ENCODE results near the gene YIPF4. TPM values are rescaled to one million over a fixed set of nuclear protein-coding genes. Genes with fewer than 3 reads are reported as not detected.
A peak's percentile ranks its signal among the peaks of the same experiment; 100 is the strongest.

Gene YIPF4
- 3.2 and 3.5 TPM in 2 replicates for polyA plus RNA-seq (2012; rRNA removed)
- polyA plus RNA-seq (2012; cell fraction: cytosol; rRNA removed), result 7.2 and 11.8 TPM in 2 replicates
- 2.3 and 5.0 TPM in 2 replicates for polyA plus RNA-seq (2012; cell fraction: nucleus; rRNA removed)

- peaks cover 0 to 3% of the 10 kb centered on the region in 2 experiments; a peak in 1 of 4 replicates for H3K4me1 ChIP-seq (ENCODE audit: control insufficient read depth in 1 of 2, insufficient read depth in 2 of 2, low read depth in 1 of 2, low read length in 1 of 2)
- ChIA-PET CTCF (interaction anchor here (0.5 to 1.2 kb wide), 2 partner anchors 13 to 38 kb away, joined by 3 read pairs; no protein-coding TSS in a partner anchor), POLR2A (interaction anchor here (1.2 kb wide), 1 partner anchor 112 kb away, joined by 5 read pairs; the partner anchor contains the start of gene SLC30A6)
- peak within 1 kb of the TSS; percentile 90 for H3K4me3 ChIP-seq (ENCODE audit: low read depth in 2 of 2, low read length in 1 of 2)
- no peaks in the 10 kb centered on the region for H3F3A ChIP-seq (replicated peaks; ENCODE audit: insufficient read depth)
- H4K20me1 ChIP-seq (ENCODE audit: insufficient read depth), result no peaks in the 10 kb centered on the region
- peaks cover 53% of the 10 kb centered on the region for H3K79me2 ChIP-seq (ENCODE audit: insufficient read depth)
- H3K27me3 ChIP-seq (ENCODE audit: insufficient read depth), result no peaks in the 10 kb centered on the region
- H2AFZ ChIP-seq (ENCODE audit: low read depth), result peak within 1 kb of the TSS; percentile 97
- WGBS (ENCODE audit: low lambda C conversion rate), result under 1% methylated on average over 36 of the region's 59 CpGs
- H3K36me3 ChIP-seq (replicated peaks in 1 of 2; ENCODE audit: control insufficient read depth in 1 of 2, insufficient read depth in 2 of 2, low read length in 1 of 2), result peaks cover 6 to 13% of the 10 kb centered on the region in 2 experiments
- peak within 1 kb of the TSS; percentile 88 for H3K9ac ChIP-seq
- H3K4me2 ChIP-seq, result peak within 1 kb of the TSS; percentile 87
- H3K9me2 ChIP-seq, result no peaks in the 10 kb centered on the region
- H3K27ac ChIP-seq (ENCODE audit: low read depth in 2 of 2, low read length in 1 of 2), result peak within 1 kb of the TSS; percentile 66 to 70
- H3K9me3 ChIP-seq, result no peaks in the 10 kb centered on the region
- peak; percentile 100 for DNase-seq
- TF ChIP-seq NRF1 (IDR thresholded peaks at IDR 0.05; ENCODE audit: low read depth, low read length) (no peak), FOSL2 (IDR thresholded peaks at IDR 0.05; ENCODE audit: borderline replicate concordance, low read depth) (no peak), MEF2A (IDR thresholded peaks at IDR 0.05; ENCODE audit: borderline replicate concordance, low read depth) (no peak), ELF1 (IDR thresholded peaks at IDR 0.05) (peak; percentile 94), RFX5 (IDR thresholded peaks at IDR 0.05; ENCODE audit: low read length) (no peak), FOXM1 (IDR thresholded peaks at IDR 0.05; ENCODE audit: low read depth) (no peak), USF1 (IDR thresholded peaks at IDR 0.05; ENCODE audit: borderline replicate concordance, low read depth) (no peak), USF2 (IDR thresholded peaks at IDR 0.05; ENCODE audit: borderline replicate concordance, low read depth, low read length) (no peak), IRF3 (IDR thresholded peaks at IDR 0.05; ENCODE audit: low read depth, low read length) (peak; percentile 54), JUND (IDR thresholded peaks at IDR 0.05) (no peak), CHD2 (IDR thresholded peaks at IDR 0.05; ENCODE audit: low read length, partially characterized antibody) (peak; percentile 78), SMC3 (IDR thresholded peaks at IDR 0.05; ENCODE audit: low read depth, low read length) (no peak), MXI1 (IDR thresholded peaks at IDR 0.05; ENCODE audit: low read depth, low read length) (peak; percentile 94), GABPA (IDR thresholded peaks at IDR 0.05; ENCODE audit: low read depth) (peak; percentile 93), REST (IDR thresholded peaks at IDR 0.05; ENCODE audit: low read depth, low read length) (0 out of 2 replicates have a peak, but pooled peaks have one; percentile 2), TAF1 (IDR thresholded peaks at IDR 0.05; ENCODE audit: borderline replicate concordance, low read depth, low read length) (peak; percentile 84; the same call in 1 of the 2 replicates), MAX (IDR thresholded peaks at IDR 0.05; ENCODE audit: low read depth) (peak; percentile 81), EP300 (IDR thresholded peaks at IDR 0.05; ENCODE audit: borderline replicate concordance in 1 of 2, low read depth in 1 of 2, low read length in 1 of 2) (no peak; a peak in 1 of 4 replicates), CTCF (IDR thresholded peaks at IDR 0.05) (no peak), RXRA (IDR thresholded peaks at IDR 0.05; ENCODE audit: borderline replicate concordance, low read depth) (no peak), YY1 (IDR thresholded peaks at IDR 0.05; ENCODE audit: low read depth) (no peak), TCF12 (IDR thresholded peaks at IDR 0.05) (no peak), FOXJ3 (CRISPR knock-in tag; IDR thresholded peaks at IDR 0.05) (peak; percentile 68; the same call in 1 of the 2 replicates), NFIC (IDR thresholded peaks at IDR 0.05; ENCODE audit: borderline replicate concordance) (no peak), POLR2AphosphoS5 (IDR thresholded peaks at IDR 0.05; ENCODE audit: low read depth, low read length) (peak; percentile 95)
Measured at GRCh38 chr2:32277674-32278477, at the start of gene YIPF4. TSS of gene YIPF4 (plus strand) at chr2:32277904. CDS start at chr2:32278156, 252 bp downstream.

Measured in SK-N-SH (cell line).